Peyer's patch (tissue), 4 donors: ENCODE measurements around the gene ST8SIA5. TPM values are rescaled to one million over a fixed set of nuclear protein-coding genes. Genes with fewer than 3 reads are reported as not detected.
A peak's percentile ranks its signal among the peaks of the same experiment; 100 is the strongest.

Experiments
- DNase-seq, 3 donors: peaks; one replicate each; pipeline ENCODE4 v3.0.0-alpha.2; 2017 to 2019
- H3K27ac ChIP-seq, 4 donors: fragments of 200-600 bp; sonication (generic); one replicate each; pipeline ENCODE4 v1.5.1; 2016 to 2019
- H3K27me3 ChIP-seq, 2 donors: fragments of 200-600 bp; sonication (generic); one replicate each; pipeline ENCODE4 v1.5.1; 2019
- H3K36me3 ChIP-seq, 3 donors: fragments of 200-600 bp; sonication (generic); one replicate each; pipeline ENCODE4 v1.5.1; 2016 to 2019
- H3K4me1 ChIP-seq, 4 donors: fragments of 200-600 bp; sonication (generic); one replicate each; pipeline ENCODE4 v1.5.1; 2016 to 2019
- H3K4me3 ChIP-seq, 4 donors: fragments of 200-600 bp; sonication (generic); 1 replicate in 3 of 4; 2 replicates in 1 of 4; pipeline ENCODE4 v1.5.1; 2016 to 2019; ENCODE audit warnings: mild to moderate bottlenecking in 1 of 4
- H3K9me3 ChIP-seq, 4 donors: fragments of 200-600 bp; sonication (generic); one replicate each; pipeline ENCODE4 v1.5.1; 2016 to 2019; ENCODE audit warnings: mild to moderate bottlenecking in 1 of 4
- CTCF ChIP-seq, 6 experiments: fragments of 450-650 bp in 4 of 6; fragments of 200-600 bp in 2 of 6; sonication (generic) in 1 of 6; IDR thresholded peaks; one replicate each; pipeline ENCODE4 v1.5.1; 2017 to 2019; ENCODE audit warnings: antibody characterized with exemption in 6 of 6, mild to moderate bottlenecking in 3 of 6, moderate library complexity in 1 of 6
- POLR2A ChIP-seq, 2 donors: fragments of 450-650 bp; IDR thresholded peaks; one replicate each; pipeline ENCODE4 v1.5.1; 2017; ENCODE audit warnings: antibody characterized with exemption in 2 of 2, mild to moderate bottlenecking in 2 of 2, moderate library complexity in 2 of 2
- total RNA-seq, 4 donors: library from RNA; depleted of rRNA; stranded (reverse); fragments of >200 nt; gene quantifications; one replicate each; pipeline ENCODE4 v1.1.0, GENCODE V29; 2016

The ST8SIA5 gene
- total RNA-seq, 4 donors from 2014 or later = under 0.01 to 0.09 TPM; not detected in 2

- Histone ChIP-seq H3K4me1 (peaks cover 0 to 15% (median 2%) of the 10 kb centered on the region in 4 donors), H3K27me3 (peaks cover 0 to 16% of the 10 kb centered on the region in 2 donors), H3K9me3 (no peaks in the 10 kb centered on the region), H3K4me3 (no peak overlapping the region), H3K36me3 (no peaks in the 10 kb centered on the region), H3K27ac (no peak overlapping the region)
- no peak for DNase-seq
- no peak for TF ChIP-seq POLR2A (IDR thresholded peaks at IDR 0.05)
Measured at GRCh38 chr18:46761059-46761769, 4.4 kb upstream of the ST8SIA5 start.

GRCh38 chr18:46759890-46760289 is 3.0 kb upstream of the ST8SIA5 start:
- TF ChIP-seq CTCF (IDR thresholded peaks at IDR 0.05) = no peak
- no peak for TF ChIP-seq POLR2A (IDR thresholded peaks at IDR 0.05)
- Histone ChIP-seq H3K9me3 (no peaks in the 10 kb centered on the region), H3K4me3 (no peak overlapping the region), H3K27me3 (peaks cover 0 to 19% of the 10 kb centered on the region in 2 donors), H3K36me3 (no peaks in the 10 kb centered on the region), H3K27ac (no peak overlapping the region), H3K4me1 (peaks cover 0 to 19% (median 2%) of the 10 kb centered on the region in 4 donors)
- DNase-seq = no peak

- H3K4me1 ChIP-seq = peaks cover 0 to 19% (median 2%) of the 10 kb centered on the region in 4 donors
- no peaks in the 10 kb centered on the region for H3K9me3 ChIP-seq
- H3K27ac ChIP-seq = no peak overlapping the region
- H3K36me3 ChIP-seq = no peaks in the 10 kb centered on the region
- H3K27me3 ChIP-seq = peaks cover 0 to 19% of the 10 kb centered on the region in 2 donors
- TF ChIP-seq CTCF (IDR thresholded peaks at IDR 0.05) (no peak), POLR2A (IDR thresholded peaks at IDR 0.05) (no peak)
- H3K4me3 ChIP-seq = peak overlapping the region in 2 of 4 donors; percentile 26 to 31
- no peak for DNase-seq
Measured at GRCh38 chr18:46756025-46756558, 761 bp downstream of the ST8SIA5 start.

GRCh38 chr18:46755315-46756024 is 1.4 kb downstream of the ST8SIA5 start:
- peaks cover 0 to 19% (median 2%) of the 10 kb centered on the region in 4 donors for H3K4me1 ChIP-seq

GRCh38 chr18:46754661-46755292 is 2.1 kb downstream of the ST8SIA5 start:
- Histone ChIP-seq H3K4me3 (no peak overlapping the region), H3K27ac (no peak overlapping the region), H3K27me3 (peaks cover 0 to 19% of the 10 kb centered on the region in 2 donors), H3K36me3 (no peaks in the 10 kb centered on the region), H3K4me1 (peaks cover 0 to 19% (median 2%) of the 10 kb centered on the region in 4 donors), H3K9me3 (no peaks in the 10 kb centered on the region)
- no peak for DNase-seq
- TF ChIP-seq CTCF (IDR thresholded peaks at IDR 0.05) (no peak), POLR2A (IDR thresholded peaks at IDR 0.05) (no peak)

More at GRCh38 chr18:46755315-46756024, 1.4 kb downstream of the ST8SIA5 start:
- H3K9me3 ChIP-seq = no peaks in the 10 kb centered on the region
- no peaks in the 10 kb centered on the region for H3K36me3 ChIP-seq
- TF ChIP-seq POLR2A (IDR thresholded peaks at IDR 0.05) (no peak), CTCF (IDR thresholded peaks at IDR 0.05) (no peak)
- no peak for DNase-seq
- no peak overlapping the region for H3K4me3 ChIP-seq
- H3K27ac ChIP-seq = no peak overlapping the region
- H3K27me3 ChIP-seq = peaks cover 0 to 19% of the 10 kb centered on the region in 2 donors
